NCI-H446 treated with DMSO at 0.1 percent for 48 hours (cell line): ENCODE results near the gene NT5DC2.

Experiments used
- DNase-seq: peaks from one replicate; lab custom pipeline; 2025; lab: John Stamatoyannopoulos, UW

NT5DC2 gene

GRCh38 chr3:52524752-52525679, 8.6 kb downstream of the NT5DC2 start:
- no peak for DNase-seq

- no peak for DNase-seq
Measured at GRCh38 chr3:52524258-52524751, 9.4 kb downstream of the NT5DC2 start.

- DNase-seq = no peak
Measured at GRCh38 chr3:52523386-52524257, 10.0 kb downstream of the NT5DC2 start.

DNA sequence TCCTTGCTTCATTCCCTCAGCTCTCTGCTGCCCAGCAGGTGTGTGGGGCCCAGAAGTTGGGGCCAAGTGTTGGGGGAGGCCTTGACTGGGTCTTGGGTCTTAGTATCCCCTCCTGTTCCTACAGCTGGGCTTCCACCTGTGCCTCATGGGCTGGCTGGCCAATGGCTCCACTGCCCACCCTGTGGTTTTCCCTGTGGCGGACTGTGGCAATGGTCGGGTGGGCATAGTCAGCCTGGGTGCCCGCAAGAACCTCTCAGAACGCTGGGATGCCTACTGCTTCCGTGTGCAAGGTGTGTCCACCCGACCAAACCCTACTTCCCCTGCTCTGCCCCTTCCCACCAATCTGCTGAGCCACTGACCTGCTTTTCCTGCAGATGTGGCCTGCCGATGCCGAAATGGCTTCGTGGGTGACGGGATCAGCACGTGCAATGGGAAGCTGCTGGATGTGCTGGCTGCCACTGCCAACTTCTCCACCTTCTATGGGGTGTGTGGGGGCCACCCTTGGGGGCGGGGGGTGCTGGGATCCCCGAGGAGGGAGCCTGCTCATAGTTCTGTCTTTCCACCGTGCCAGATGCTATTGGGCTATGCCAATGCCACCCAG, 10.9 kb downstream of the NT5DC2 start:
- no peak for DNase-seq

DNA sequence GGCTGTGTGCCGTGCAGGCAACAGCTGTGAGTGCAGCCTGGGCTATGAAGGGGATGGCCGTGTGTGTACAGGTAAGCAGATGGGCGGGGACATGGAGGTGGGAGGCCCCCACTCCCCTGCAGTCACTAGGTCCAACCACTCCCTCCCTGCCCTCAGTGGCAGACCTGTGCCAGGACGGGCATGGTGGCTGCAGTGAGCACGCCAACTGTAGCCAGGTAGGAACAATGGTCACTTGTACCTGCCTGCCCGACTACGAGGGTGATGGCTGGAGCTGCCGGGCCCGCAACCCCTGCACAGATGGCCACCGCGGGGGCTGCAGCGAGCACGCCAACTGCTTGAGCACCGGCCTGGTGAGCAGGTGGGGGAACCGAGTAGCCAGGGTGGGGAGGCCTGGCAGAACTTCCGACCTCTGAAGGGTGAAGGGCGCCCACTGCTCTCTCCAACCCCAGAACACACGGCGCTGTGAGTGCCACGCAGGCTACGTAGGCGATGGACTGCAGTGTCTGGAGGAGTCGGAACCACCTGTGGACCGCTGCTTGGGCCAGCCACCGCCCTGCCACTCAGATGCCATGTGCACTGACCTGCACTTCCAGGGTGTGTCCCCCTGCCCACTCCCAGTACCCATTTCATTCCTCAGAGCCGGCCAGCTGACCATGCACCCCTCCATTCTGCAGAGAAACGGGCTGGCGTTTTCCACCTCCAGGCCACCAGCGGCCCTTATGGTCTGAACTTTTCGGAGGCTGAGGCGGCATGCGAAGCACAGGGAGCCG, 11.6 kb downstream of the NT5DC2 start:
- DNase-seq = no peak

- no peak for DNase-seq
Measured at GRCh38 chr3:52521488-52521824, 12.2 kb downstream of the NT5DC2 start.

GRCh38 chr3:52520716-52521487, 12.8 kb downstream of the NT5DC2 start:
- DNase-seq = no peak

DNA sequence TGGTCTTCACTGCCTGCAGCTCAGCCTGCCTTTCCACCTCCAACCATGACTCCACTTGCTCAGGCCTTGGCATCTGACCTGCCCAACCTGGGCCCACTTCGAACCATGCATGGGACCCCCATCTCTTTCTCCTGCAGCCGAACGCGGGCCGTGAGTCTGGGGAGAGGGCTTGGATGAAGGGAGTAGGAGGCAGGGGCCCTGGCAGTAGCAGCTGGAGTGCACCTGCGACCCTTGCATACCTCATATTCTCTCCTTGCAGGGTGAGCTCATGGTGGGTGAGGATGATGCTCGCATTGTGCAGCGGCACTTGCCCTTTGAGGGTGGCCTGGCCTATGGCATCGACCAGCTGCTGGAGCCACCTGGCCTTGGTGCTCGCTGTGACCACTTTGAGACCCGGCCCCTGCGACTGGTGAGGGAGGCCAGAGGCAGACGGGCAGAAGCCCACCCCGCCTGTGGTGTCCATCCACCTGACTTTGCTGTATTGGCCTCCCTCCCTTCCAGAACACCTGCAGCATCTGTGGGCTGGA, 13.5 kb downstream of the NT5DC2 start:
- no peak for DNase-seq

DNA sequence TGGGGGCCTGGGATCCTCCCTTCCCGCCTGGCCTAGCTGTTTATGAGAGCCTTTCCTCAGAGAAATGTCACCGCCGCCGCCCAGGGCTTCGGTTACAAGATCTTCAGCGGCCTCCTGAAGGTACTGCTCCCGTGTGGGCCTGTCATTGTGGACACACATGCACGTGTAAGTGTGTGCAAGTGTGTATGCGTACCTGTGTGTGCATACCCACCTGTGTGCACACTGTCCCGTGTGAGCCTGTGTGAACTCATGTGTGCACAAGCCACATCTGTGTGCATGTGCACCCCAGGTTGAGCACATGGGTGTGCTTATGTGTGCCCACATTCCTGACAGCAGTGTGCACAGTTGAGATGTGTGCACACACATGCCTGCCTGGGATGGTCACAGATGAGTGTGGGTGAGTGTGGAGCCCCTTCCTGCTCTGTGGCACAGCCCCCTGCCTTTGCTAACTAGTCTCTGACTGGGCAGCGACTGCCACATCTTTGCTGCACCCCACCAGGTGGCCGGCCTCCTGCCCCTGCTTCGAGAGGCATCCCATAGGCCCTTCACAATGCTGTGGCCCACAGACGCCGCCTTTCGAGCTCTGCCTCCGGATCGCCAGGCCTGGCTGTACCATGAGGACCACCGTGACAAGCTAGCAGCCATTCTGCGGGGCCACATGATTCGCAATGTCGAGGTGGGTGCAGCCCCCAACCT, 14.1 kb downstream of the NT5DC2 start:
- no peak for DNase-seq

GRCh38 chr3:52518723-52519444, 14.8 kb downstream of the NT5DC2 start:
- no peak for DNase-seq

DNA sequence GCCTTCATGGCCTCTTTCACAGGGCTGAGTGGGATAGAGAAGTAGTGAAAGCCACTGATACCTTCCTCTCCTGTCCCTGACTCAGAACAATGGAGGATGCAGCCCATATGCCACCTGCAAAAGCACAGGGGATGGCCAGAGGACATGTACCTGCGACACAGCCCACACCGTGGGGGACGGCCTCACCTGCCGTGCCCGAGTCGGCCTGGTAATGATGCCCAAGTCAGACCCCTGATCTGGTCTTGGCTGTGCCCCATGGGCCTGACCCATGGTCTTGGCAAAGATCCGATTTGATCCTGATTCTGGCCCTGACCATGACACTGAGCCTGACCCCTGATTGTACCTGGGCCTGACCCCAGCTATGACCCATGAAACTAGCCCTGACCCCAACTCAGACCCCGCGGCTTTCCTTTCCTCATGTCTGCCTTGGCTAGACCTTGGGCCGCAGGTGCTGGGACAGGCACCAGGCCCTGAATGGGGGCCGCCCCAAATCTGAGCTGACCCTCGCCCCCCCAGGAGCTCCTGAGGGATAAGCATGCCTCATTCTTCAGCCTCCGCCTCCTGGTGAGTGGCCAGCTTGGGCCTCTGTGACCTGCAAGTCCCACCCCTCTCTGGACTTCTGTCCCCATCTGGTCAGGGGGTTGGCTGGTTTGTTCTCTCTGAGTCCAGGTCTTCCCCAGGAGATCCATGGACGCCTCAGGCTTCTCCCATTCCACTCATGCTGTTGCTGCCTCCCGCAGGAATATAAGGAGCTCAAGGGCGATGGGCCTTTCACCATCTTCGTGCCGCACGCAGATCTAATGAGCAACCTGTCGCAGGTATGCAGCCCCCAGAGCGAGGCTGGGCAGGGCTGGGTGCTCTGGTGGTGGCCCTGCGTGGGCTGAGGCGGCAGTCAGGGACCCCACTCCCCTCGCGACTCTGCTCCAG, 15.6 kb downstream of the NT5DC2 start:
- no peak for DNase-seq

DNA sequence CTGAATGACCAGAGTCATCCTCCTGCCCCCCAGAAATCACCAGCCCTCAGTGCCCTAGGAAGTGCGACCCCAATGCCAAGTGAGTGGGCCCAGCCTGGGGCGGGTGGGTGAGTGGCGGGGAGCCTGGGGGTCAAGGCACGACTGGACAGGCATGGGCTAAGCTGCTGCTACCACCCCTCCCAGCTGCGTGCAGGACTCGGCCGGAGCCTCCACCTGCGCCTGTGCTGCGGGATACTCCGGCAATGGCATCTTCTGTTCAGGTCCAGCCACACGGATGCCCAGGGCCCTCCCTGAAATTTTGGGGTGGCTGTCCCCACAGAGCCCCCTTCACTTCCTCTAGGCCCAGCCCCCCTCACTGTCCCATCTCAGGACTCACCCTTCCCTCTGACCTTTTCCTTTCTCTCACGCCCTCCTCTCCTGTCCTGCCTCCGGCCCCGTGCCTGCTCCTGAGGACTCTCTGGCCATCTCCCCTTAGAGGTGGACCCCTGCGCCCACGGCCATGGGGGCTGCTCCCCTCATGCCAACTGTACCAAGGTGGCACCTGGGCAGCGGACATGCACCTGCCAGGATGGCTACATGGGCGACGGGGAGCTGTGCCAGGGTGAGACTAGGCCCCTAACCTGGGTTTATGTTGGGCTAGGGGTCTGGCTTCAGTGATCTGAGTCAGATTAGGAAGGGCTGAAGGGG, 17.0 kb downstream of the NT5DC2 start:
- DNase-seq = no peak

GRCh38 chr3:52515192-52515591, 18.5 kb downstream of the NT5DC2 start:
- no peak for DNase-seq

DNA sequence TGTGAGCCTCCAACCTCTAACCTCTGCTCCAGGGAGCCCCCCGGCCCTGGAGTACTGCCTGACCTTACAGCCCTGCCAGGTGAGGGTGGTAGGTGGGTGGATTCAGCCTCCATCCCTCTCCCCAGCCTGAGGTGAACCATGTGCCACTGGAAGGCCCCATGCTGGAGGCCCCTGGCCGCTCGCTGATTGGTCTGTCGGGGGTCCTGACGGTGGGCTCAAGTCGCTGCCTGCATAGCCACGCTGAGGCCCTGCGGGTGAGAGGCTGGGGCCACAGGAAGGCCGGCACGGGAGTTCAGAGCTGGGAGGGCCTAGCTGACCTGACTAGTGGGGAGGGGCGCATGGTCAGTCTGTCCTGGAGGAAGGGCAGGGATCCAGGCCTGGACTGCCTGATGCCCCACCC, 19.1 kb downstream of the NT5DC2 start:
- DNase-seq = no peak

- DNase-seq = no peak
Measured at GRCh38 chr3:52513281-52513680, 20.4 kb downstream of the NT5DC2 start.

- no peak for DNase-seq
Measured at GRCh38 chr3:52512727-52513126, 20.9 kb downstream of the NT5DC2 start.

- DNase-seq = no peak
Measured at GRCh38 chr3:52512105-52512504, 21.6 kb downstream of the NT5DC2 start.

- DNase-seq = no peak
Measured at GRCh38 chr3:52511509-52511908, 22.1 kb downstream of the NT5DC2 start.
